Endometrial microvascular endothelial cells (primary cell): ENCODE results near the gene RPS5. TPM values are rescaled to one million over a fixed set of nuclear protein-coding genes. Genes with fewer than 3 reads are reported as not detected.
"Not testable (repeated sequence)": the region's sequence is repeated elsewhere in the genome, so short reads cannot be mapped to it uniquely, and the experiment has no call there.

Source experiments
- in situ Hi-C: cut with HindIII; loops from 2 replicates; pipeline ENCODE4 v1.10.0; 2017; ENCODE audit warnings: low sequenced_read_pairs, low pct_unique_long_range_greater_than_20kb; ENCODE audit errors: inconsistent ontology term
- total RNA-seq: library from RNA; depleted of rRNA; stranded (reverse); fragments of >200 nt; gene quantifications from one replicate; pipeline ENCODE4 v1.2.3, GENCODE V29; 2015; ENCODE audit errors: inconsistent ontology term

RPS5 gene
- total RNA-seq, 1 donor from 2014 or later = 2,433 TPM

- in situ Hi-C loops = no loop called here
Observed at GRCh38 chr19:58400316-58400915, 13.3 kb downstream of the RPS5 start.

- in situ Hi-C loops = no loop called here
Observed at GRCh38 chr19:58400916-58401839, 14.1 kb downstream of the RPS5 start.

- in situ Hi-C loops = no loop called here
Observed at GRCh38 chr19:58401840-58402421, 14.9 kb downstream of the RPS5 start.

GRCh38 chr19:58403920-58404478 lies 16.9 kb downstream of the RPS5 start:
- in situ Hi-C loops = not testable (repeated sequence)

- in situ Hi-C loops = no loop called here
Observed at GRCh38 chr19:58406818-58407657, 20.0 kb downstream of the RPS5 start.

GRCh38 chr19:58407658-58408151 lies 20.6 kb downstream of the RPS5 start:
- in situ Hi-C loops = no loop called here

GRCh38 chr19:58408152-58409009 lies 21.3 kb downstream of the RPS5 start, which contains the start of gene ZNF584:
ZNF584 (plus strand) TSS chr19:58408649; CDS start chr19:58409148, 499 bp downstream.
- in situ Hi-C loops = no loop called here

- in situ Hi-C loops = no loop called here
Observed at GRCh38 chr19:58409010-58409790, 22.1 kb downstream of the RPS5 start.

GRCh38 chr19:58416604-58417003 lies 29.5 kb downstream of the RPS5 start:
- in situ Hi-C loops = no loop called here

- in situ Hi-C loops = no loop called here
Observed at GRCh38 chr19:58417071-58417470, 30.0 kb downstream of the RPS5 start.

- in situ Hi-C loops = no loop called here
Observed at GRCh38 chr19:58428617-58429016, 41.5 kb downstream of the RPS5 start.

GRCh38 chr19:58429745-58430144 lies 42.7 kb downstream of the RPS5 start:
- in situ Hi-C loops = no loop called here

GRCh38 chr19:58434217-58434616 lies 47.1 kb downstream of the RPS5 start:
- in situ Hi-C loops = no loop called here

GRCh38 chr19:58439576-58440554 lies 52.8 kb downstream of the RPS5 start, which contains the start of gene ZNF132:
ZNF132 (minus strand) TSS chr19:58440153; CDS start chr19:58439821, 332 bp downstream.
- in situ Hi-C loops = no loop called here

GRCh38 chr19:58440556-58440955 lies 53.5 kb downstream of the RPS5 start:
- in situ Hi-C loops = no loop called here

GRCh38 chr19:58442986-58443385 lies 55.9 kb downstream of the RPS5 start:
- in situ Hi-C loops = not testable (repeated sequence)
